HepG2 (cell line): ENCODE results near the gene PCBP4. TPM values are rescaled to one million over a fixed set of nuclear protein-coding genes. Genes with fewer than 3 reads are reported as not detected.

Source experiments
- FOXK2 ChIP-seq: fragments of 450-650 bp; IDR thresholded peaks from 2 replicates; pipeline ENCODE4 v1.6.1; 2016
- GMEB2 ChIP-seq: IDR thresholded peaks from 2 replicates; pipeline ENCODE4 v1.6.1; 2016; ENCODE audit warnings: missing biosample characterization, missing genetic modification reagents, low read depth
- KDM2A ChIP-seq: sonication (generic); formaldehyde crosslinking; IDR thresholded peaks from 2 replicates; pipeline ENCODE4 v1.4.0; 2020; ENCODE audit warnings: low read depth, missing genetic modification reagents, borderline replicate concordance
- MTF2 ChIP-seq: sonication (generic); formaldehyde crosslinking; IDR thresholded peaks from 2 replicates; pipeline ENCODE4 v1.5.0; 2020; ENCODE audit warnings: missing genetic modification reagents, borderline replicate concordance
- NFE2L1 ChIP-seq: sonication (generic); formaldehyde crosslinking; IDR thresholded peaks from 2 replicates; pipeline ENCODE4 v1.4.0; 2020; ENCODE audit warnings: missing genetic modification reagents, mild to moderate bottlenecking, borderline replicate concordance
- NFIC ChIP-seq: IDR thresholded peaks from 2 replicates; pipeline ENCODE4 v1.6.1; 2012; ENCODE audit warnings: mild to moderate bottlenecking, low read length, inconsistent platforms
- PCBP1 ChIP-seq: fragments of 200-400 bp; formaldehyde crosslinking; IDR thresholded peaks from 2 replicates; pipeline ENCODE4 v1.6.1; 2017; ENCODE audit warnings: mild to moderate bottlenecking, low read depth, low read length, borderline replicate concordance
- PITX1 ChIP-seq: sonication (generic); formaldehyde crosslinking; IDR thresholded peaks from 2 replicates; pipeline ENCODE4 v1.5.1; 2020; ENCODE audit warnings: mild to moderate bottlenecking, missing genetic modification reagents
- PRDM15 ChIP-seq: sonication (generic); formaldehyde crosslinking; IDR thresholded peaks from 2 replicates; pipeline ENCODE4 v1.4.0; 2020; ENCODE audit warnings: missing genetic modification reagents
- RORA ChIP-seq: sonication (generic); formaldehyde crosslinking; IDR thresholded peaks from 2 replicates; pipeline ENCODE4 v1.5.0; 2020; ENCODE audit warnings: mild to moderate bottlenecking, missing genetic modification reagents, moderate library complexity
- SOX13 ChIP-seq, 3 experiments: fragments of 450-650 bp in 1 of 3; sonication (generic) in 1 of 3; formaldehyde crosslinking in 1 of 3; IDR thresholded peaks in 2 of 3; conservative IDR thresholded peaks in 1 of 3; 2 replicates each; pipeline versions ENCODE4 v1.5.0 to v1.6.1; 2016 to 2020; ENCODE audit warnings: antibody characterized with exemption in 1 of 3, mild to moderate bottlenecking in 1 of 3, missing compliant biosample characterization in 1 of 3, missing genetic modification reagents in 1 of 3, moderate library complexity in 1 of 3
- TEAD3 ChIP-seq: optimal IDR thresholded peaks from 2 replicates; pipeline ENCODE3; 2016; ENCODE audit warnings: borderline replicate concordance
- ZMYM4 ChIP-seq: sonication (generic); formaldehyde crosslinking; IDR thresholded peaks from 2 replicates; pipeline ENCODE4 v1.8.1; 2023; ENCODE audit warnings: mild to moderate bottlenecking, missing genetic modification reagents
- ZNF343 ChIP-seq: sonication (generic); formaldehyde crosslinking; IDR thresholded peaks from 2 replicates; pipeline ENCODE4 v1.4.0; 2020; ENCODE audit warnings: mild to moderate bottlenecking, missing genetic modification reagents
- ZNF430 ChIP-seq: sonication (generic); formaldehyde crosslinking; IDR thresholded peaks from 2 replicates; pipeline ENCODE4 v1.9.0; 2021; ENCODE audit warnings: mild to moderate bottlenecking, missing genetic modification reagents
- ZNF513 ChIP-seq: sonication (generic); formaldehyde crosslinking; conservative IDR thresholded peaks from 2 replicates; pipeline ENCODE4 v1.5.0; 2020; ENCODE audit warnings: missing genetic modification reagents
- ZNF543 ChIP-seq: sonication (generic); formaldehyde crosslinking; IDR thresholded peaks from 2 replicates; pipeline ENCODE4 v1.4.0; 2020; ENCODE audit warnings: mild to moderate bottlenecking, missing genetic modification reagents
- ZNF557 ChIP-seq: sonication (generic); formaldehyde crosslinking; IDR thresholded peaks from 2 replicates; pipeline ENCODE4 v1.4.0; 2020; ENCODE audit warnings: missing genetic modification reagents
- ZNF616 ChIP-seq: sonication (generic); formaldehyde crosslinking; IDR thresholded peaks from 2 replicates; pipeline ENCODE4 v1.5.0; 2020; ENCODE audit warnings: low read depth, mild to moderate bottlenecking, missing genetic modification reagents
- ZNF713 ChIP-seq: sonication (generic); formaldehyde crosslinking; IDR thresholded peaks from 2 replicates; pipeline ENCODE4 v1.4.0; 2020; ENCODE audit warnings: mild to moderate bottlenecking, missing genetic modification reagents
- ZNF766 ChIP-seq: sonication (generic); formaldehyde crosslinking; IDR thresholded peaks from 2 replicates; pipeline ENCODE4 v1.5.0; 2020; ENCODE audit warnings: missing genetic modification reagents, borderline replicate concordance
- ZNF784 ChIP-seq: sonication (generic); formaldehyde crosslinking; IDR thresholded peaks from 2 replicates; pipeline ENCODE4 v1.5.1; 2020; ENCODE audit warnings: missing genetic modification reagents, mild to moderate bottlenecking, borderline replicate concordance
- ZNF83 ChIP-seq: sonication (generic); formaldehyde crosslinking; IDR thresholded peaks from 2 replicates; pipeline ENCODE4 v1.4.0; 2020; ENCODE audit warnings: missing genetic modification reagents, mild to moderate bottlenecking, borderline replicate concordance
- ZNF891 ChIP-seq: sonication (generic); formaldehyde crosslinking; IDR thresholded peaks from 2 replicates; pipeline ENCODE4 v1.5.0; 2020; ENCODE audit warnings: mild to moderate bottlenecking, missing genetic modification reagents
- polyA plus RNA-seq, 8 experiments: library from polyadenylated mRNA; depleted of rRNA in 3 of 8; stranded (reverse) in 7 of 8; unstranded in 1 of 8; fragments of >200 nt; fragmentation: Illumina TruSeq in 4 of 8; extraction: Trizol in 4 of 8; gene quantifications; 2 replicates each; pipeline versions ENCODE4 v1.2.1 to v1.2.3, GENCODE V29; 2011 to 2016; ENCODE audit warnings: low read depth in 4 of 8, missing spikeins in 1 of 8, mixed read lengths in 1 of 8; ENCODE audit not compliant: insufficient read depth in 1 of 8
- total RNA-seq, 5 experiments: library from RNA; depleted of rRNA; stranded (reverse); fragments of >200 nt; fragmentation: Illumina TruSeq; extraction: Trizol; gene quantifications; 2 replicates each; pipeline ENCODE4 v1.2.3, GENCODE V29; 2016; ENCODE audit warnings: low read depth in 1 of 5

PCBP4 gene
- total and polyA plus RNA-seq, 2 of the 13 experiments (the other 11 are each of a cell fraction or from before 2014, with no cell fraction given) = 36.8 to 51.3 TPM

- TF ChIP-seq SOX13 (IDR thresholded peaks at IDR 0.05) = no peak
- peak in 1 of 2 experiments; percentile 31; a peak in 1 of 4 replicates for TF ChIP-seq SOX13 (CRISPR knock-in tag; conservative IDR thresholded peaks at IDR 0.05 in 1 of 2, IDR thresholded peaks at IDR 0.05 in 1 of 2)
- no peak for TF ChIP-seq ZNF557 (CRISPR knock-in tag)
- no peak for TF ChIP-seq MTF2 (CRISPR knock-in tag)
- no peak for TF ChIP-seq ZNF766
- TF ChIP-seq ZNF513 (CRISPR knock-in tag) = no peak
- TF ChIP-seq ZNF83 (CRISPR knock-in tag) = no peak
- TF ChIP-seq ZNF616 (CRISPR knock-in tag) = no peak
- TF ChIP-seq KDM2A = peak; percentile 71; the same call in 1 of the 2 replicates
- no peak for TF ChIP-seq NFIC
- no peak for TF ChIP-seq RORA (CRISPR knock-in tag)
- TF ChIP-seq NFE2L1 (CRISPR knock-in tag) = no peak
- no peak for TF ChIP-seq PRDM15
- no peak; the same call in 1 of the 2 replicates for TF ChIP-seq ZNF891 (CRISPR knock-in tag)
- no peak for TF ChIP-seq GMEB2 (CRISPR knock-in tag)
- no peak for TF ChIP-seq PCBP1
- 0 out of 2 replicates have a peak, but pooled peaks have one; percentile 27 for TF ChIP-seq ZMYM4 (CRISPR knock-in tag)
- no peak for TF ChIP-seq FOXK2
- TF ChIP-seq ZNF543 = no peak
- TF ChIP-seq ZNF713 (CRISPR knock-in tag) = no peak
- no peak for TF ChIP-seq ZNF343 (CRISPR knock-in tag)
- TF ChIP-seq TEAD3 = peak; percentile 43
- no peak for TF ChIP-seq ZNF784
- 0 out of 2 replicates have a peak, but pooled peaks have one; percentile 57 for TF ChIP-seq PITX1 (CRISPR knock-in tag)
- TF ChIP-seq ZNF430 (CRISPR knock-in tag) = no peak
Measured at GRCh38 chr3:52001443-52001974, 34.3 kb upstream of the PCBP4 start (continued).
